K562 (cell line): Measurements from ENCODE around the gene TYRO3. TPM values are rescaled to one million over a fixed set of nuclear protein-coding genes. Genes with fewer than 3 reads are reported as not detected.

ENCODE experiments used
- CBFA2T2 ChIP-seq: fragments of 450-650 bp; conservative IDR thresholded peaks from 2 replicates; pipeline ENCODE4 v1.6.1; 2017; ENCODE audit warnings: mild to moderate bottlenecking
- CBFB ChIP-seq: sonication (generic); formaldehyde crosslinking; IDR thresholded peaks from 2 replicates; pipeline ENCODE4 v1.4.0; 2020; ENCODE audit warnings: mild to moderate bottlenecking, missing genetic modification reagents
- HDAC2 ChIP-seq: fragments of 450-650 bp; IDR thresholded peaks from 2 replicates; pipeline ENCODE4 v1.6.1; 2016; ENCODE audit warnings: mild to moderate bottlenecking
- HDAC3 ChIP-seq: fragments of 450-650 bp; IDR thresholded peaks from 2 replicates; pipeline ENCODE4 v1.6.1; 2018; ENCODE audit warnings: borderline replicate concordance, mild to moderate bottlenecking, moderate library complexity; ENCODE audit not compliant: partially characterized antibody
- HMG20A ChIP-seq: fragments of 450-650 bp; formaldehyde crosslinking; conservative IDR thresholded peaks from 2 replicates; pipeline ENCODE4 v1.4.0; 2020; ENCODE audit warnings: mild to moderate bottlenecking, mixed read lengths
- KDM1A ChIP-seq, 2 experiments: fragments of 450-650 bp; IDR thresholded peaks; 2 replicates each; pipeline ENCODE4 v1.6.1; 2016; ENCODE audit warnings: mild to moderate bottlenecking in 2 of 2
- NR3C1 ChIP-seq: sonication (generic); formaldehyde crosslinking; IDR thresholded peaks from 2 replicates; pipeline ENCODE4 v1.8.1; 2022; ENCODE audit warnings: missing genetic modification reagents
- OTX1 ChIP-seq: fragments of 450-650 bp; formaldehyde crosslinking; IDR thresholded peaks from 2 replicates; pipeline ENCODE4 v1.4.0; 2022; ENCODE audit warnings: mild to moderate bottlenecking
- POLR2G ChIP-seq: fragments of 200-400 bp; formaldehyde crosslinking; IDR thresholded peaks from 2 replicates; pipeline ENCODE4 v1.6.1; 2017; ENCODE audit warnings: low read depth, mild to moderate bottlenecking, antibody characterized with exemption, low read length, moderate library complexity
- SIN3B ChIP-seq: fragments of 450-650 bp; IDR thresholded peaks from 2 replicates; pipeline ENCODE4 v1.6.1; 2017; ENCODE audit warnings: low read depth, mild to moderate bottlenecking, moderate library complexity
- ZBTB7A ChIP-seq: IDR thresholded peaks from 2 replicates; pipeline ENCODE4 v1.6.1; 2011; ENCODE audit warnings: low read depth, mild to moderate bottlenecking, low read length, moderate library complexity, borderline replicate concordance; ENCODE audit not compliant: control insufficient read depth
- ZNF79 ChIP-seq: fragments of 250-450 bp; sonication (Bioruptor Pico); IDR thresholded peaks from 2 replicates; pipeline ENCODE4 v1.4.0; 2020; ENCODE audit warnings: low read depth, mild to moderate bottlenecking, moderate library complexity
- polyA plus RNA-seq, 8 experiments: library from polyadenylated mRNA; depleted of rRNA in 4 of 8; stranded (reverse) in 5 of 8; unstranded in 3 of 8; fragments of >200 nt; fragmentation: Nextera tagmentation in 2 of 8; fragmentation: Illumina TruSeq in 1 of 8; extraction: Ambion mirVana in 2 of 8; extraction: Trizol in 1 of 8; gene quantifications; 2 replicates each; pipeline versions ENCODE4 v1.2.1 to v1.2.3, GENCODE V29; 2011 to 2014; ENCODE audit warnings: inconsistent platforms in 1 of 8, missing spikeins in 1 of 8
- total RNA-seq, 7 experiments: library from RNA; depleted of rRNA in 6 of 7; stranded (reverse); fragments of >200 nt in 6 of 7; fragmentation: Illumina TruSeq in 2 of 7; extraction: Trizol in 2 of 7; gene quantifications; 2 replicates each; pipeline versions ENCODE4 v1.2.1 to v1.2.3, GENCODE V29; 2011 to 2021; ENCODE audit warnings: low replicate concordance in 1 of 7
- TF ChIP-seq, protein P1 (sequence below): sonication (generic); formaldehyde crosslinking; IDR thresholded peaks from 2 replicates; pipeline ENCODE4 v1.8.0; 2022; ENCODE audit warnings: mild to moderate bottlenecking, missing genetic modification reagents
- TF ChIP-seq, protein P2 (sequence below): fragments of 450-650 bp; formaldehyde crosslinking; IDR thresholded peaks from 2 replicates; pipeline ENCODE4 v1.4.0; 2022; ENCODE audit warnings: missing genetic modification characterization
- TF ChIP-seq, protein P3 (sequence below): sonication (generic); formaldehyde crosslinking; IDR thresholded peaks from 2 replicates; pipeline ENCODE4 v1.8.0; 2022; ENCODE audit warnings: missing genetic modification reagents, mild to moderate bottlenecking, moderate library complexity, borderline replicate concordance

Gene TYRO3
- total and polyA plus RNA-seq, 9 of the 15 experiments (the other 6 are each of a cell fraction or from before 2014, with no cell fraction given) = 2.6 to 39.6 (median 18.6) TPM

DNA sequence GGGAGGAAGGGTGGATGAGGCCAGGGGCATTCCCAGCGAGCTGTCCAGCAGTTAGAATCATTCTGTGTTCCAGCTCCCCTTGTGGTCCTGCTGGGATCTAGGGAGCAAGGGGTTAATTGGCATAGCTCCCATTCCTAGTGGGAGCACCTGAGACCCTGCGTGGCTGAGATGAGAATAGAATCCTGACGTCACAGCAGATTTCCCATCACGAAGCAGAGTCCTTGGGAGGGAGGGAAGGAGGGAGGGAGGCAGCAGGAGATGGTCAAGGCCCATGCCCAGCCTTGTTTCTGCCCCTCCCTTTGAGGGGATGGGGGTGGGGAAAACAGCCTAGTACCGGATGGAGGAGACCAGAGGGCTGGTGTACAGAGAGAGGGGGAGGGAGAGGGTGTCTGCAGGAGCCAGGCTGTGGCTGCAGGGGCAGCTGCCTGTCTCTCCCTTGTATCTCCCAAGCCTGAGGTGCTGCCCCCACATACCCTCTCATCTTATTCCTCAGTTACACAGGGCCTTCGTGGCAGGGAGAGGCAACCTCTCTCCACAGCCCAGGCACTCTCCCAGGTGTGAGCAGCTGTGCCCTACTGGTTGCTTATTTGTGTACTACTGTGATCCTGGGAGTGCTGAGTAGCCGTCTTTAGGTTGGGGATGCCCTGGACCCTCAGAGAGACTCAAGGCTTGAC, 5.4 kb downstream of the TYRO3 start (continued):
- TF ChIP-seq, protein P1, sequence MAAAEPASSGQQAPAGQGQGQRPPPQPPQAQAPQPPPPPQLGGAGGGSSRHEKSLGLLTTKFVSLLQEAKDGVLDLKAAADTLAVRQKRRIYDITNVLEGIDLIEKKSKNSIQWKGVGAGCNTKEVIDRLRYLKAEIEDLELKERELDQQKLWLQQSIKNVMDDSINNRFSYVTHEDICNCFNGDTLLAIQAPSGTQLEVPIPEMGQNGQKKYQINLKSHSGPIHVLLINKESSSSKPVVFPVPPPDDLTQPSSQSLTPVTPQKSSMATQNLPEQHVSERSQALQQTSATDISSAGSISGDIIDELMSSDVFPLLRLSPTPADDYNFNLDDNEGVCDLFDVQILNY (CRISPR knock-in tag) = no peak
- TF ChIP-seq CBFA2T2 (0 out of 2 replicates have a peak, but pooled peaks have one; percentile 13), NR3C1 (no peak), HDAC3 (no peak), ZBTB7A (peak; percentile 30; the same call in 1 of the 2 replicates), SIN3B (no peak), OTX1 (CRISPR knock-in tag) (no peak), CBFB (no peak), HMG20A (CRISPR knock-in tag) (no peak), POLR2G (peak; percentile 33), KDM1A (IDR thresholded peaks at IDR 0.05) (peak in 1 of 2 experiments; percentile 48; a peak in 2 of 4 replicates), ZNF79 (CRISPR knock-in tag) (no peak), HDAC2 (no peak)
- TF ChIP-seq, protein P2, sequence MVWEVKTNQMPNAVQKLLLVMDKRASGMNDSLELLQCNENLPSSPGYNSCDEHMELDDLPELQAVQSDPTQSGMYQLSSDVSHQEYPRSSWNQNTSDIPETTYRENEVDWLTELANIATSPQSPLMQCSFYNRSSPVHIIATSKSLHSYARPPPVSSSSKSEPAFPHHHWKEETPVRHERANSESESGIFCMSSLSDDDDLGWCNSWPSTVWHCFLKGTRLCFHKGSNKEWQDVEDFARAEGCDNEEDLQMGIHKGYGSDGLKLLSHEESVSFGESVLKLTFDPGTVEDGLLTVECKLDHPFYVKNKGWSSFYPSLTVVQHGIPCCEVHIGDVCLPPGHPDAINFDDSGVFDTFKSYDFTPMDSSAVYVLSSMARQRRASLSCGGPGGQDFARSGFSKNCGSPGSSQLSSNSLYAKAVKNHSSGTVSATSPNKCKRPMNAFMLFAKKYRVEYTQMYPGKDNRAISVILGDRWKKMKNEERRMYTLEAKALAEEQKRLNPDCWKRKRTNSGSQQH (CRISPR knock-in tag) = no peak
- TF ChIP-seq, protein P3, sequence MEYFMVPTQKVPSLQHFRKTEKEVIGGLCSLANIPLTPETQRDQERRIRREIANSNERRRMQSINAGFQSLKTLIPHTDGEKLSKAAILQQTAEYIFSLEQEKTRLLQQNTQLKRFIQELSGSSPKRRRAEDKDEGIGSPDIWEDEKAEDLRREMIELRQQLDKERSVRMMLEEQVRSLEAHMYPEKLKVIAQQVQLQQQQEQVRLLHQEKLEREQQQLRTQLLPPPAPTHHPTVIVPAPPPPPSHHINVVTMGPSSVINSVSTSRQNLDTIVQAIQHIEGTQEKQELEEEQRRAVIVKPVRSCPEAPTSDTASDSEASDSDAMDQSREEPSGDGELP (CRISPR knock-in tag) = peak; percentile 5; the same call in 1 of the 2 replicates
